HG03159 (cell line): Measurements from ENCODE around the gene HOXA9.

Experiments used
- ATAC-seq: cut with Tn5 transposase; IDR thresholded peaks from one replicate; pipeline ENCODE4 v1.9.1; 2021; ENCODE audit warnings: mild to moderate bottlenecking, moderate library complexity; ENCODE audit not compliant: unreplicated experiment

Gene HOXA9

DNA sequence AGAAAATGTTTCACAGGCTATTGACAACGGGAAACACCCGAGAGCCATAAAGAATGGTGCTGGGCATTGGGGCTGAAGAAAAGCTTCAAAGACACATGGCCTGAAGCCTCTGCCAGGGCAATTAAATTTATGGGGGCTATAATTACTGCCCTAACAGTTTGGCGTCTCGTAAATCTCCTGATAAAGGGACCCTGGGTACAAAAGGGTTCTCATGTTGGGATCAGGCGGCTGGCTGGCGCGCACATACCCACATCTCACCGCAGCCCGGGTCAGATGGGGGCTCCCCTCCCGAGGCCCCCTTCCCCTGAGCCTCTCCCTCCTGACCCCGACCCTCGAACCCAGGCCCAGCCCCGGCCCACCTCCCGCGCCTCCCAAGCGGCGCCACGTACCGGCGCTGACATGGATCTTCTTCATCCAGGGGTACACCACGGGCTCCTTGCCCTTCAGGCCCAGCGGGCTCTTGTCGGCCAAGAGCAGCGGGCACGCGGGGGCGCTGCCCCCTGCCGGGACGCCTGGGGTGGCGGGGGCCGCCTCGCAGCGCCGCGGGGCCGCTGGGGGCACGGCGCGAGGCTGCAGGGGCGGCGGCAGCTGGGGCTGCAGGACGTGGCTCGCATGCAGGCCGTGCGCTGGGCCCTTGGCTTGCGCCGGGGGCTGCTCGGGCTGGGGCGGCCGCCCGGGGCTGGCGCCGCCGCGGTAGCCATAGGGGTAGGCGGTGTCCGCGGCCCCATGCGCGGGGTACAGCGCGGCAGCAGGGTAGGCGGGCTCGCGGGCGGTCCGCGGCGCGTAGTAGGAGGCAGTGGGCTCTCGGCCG, 35.4 kb downstream of the HOXA9 start:
- no peak for ATAC-seq

DNA sequence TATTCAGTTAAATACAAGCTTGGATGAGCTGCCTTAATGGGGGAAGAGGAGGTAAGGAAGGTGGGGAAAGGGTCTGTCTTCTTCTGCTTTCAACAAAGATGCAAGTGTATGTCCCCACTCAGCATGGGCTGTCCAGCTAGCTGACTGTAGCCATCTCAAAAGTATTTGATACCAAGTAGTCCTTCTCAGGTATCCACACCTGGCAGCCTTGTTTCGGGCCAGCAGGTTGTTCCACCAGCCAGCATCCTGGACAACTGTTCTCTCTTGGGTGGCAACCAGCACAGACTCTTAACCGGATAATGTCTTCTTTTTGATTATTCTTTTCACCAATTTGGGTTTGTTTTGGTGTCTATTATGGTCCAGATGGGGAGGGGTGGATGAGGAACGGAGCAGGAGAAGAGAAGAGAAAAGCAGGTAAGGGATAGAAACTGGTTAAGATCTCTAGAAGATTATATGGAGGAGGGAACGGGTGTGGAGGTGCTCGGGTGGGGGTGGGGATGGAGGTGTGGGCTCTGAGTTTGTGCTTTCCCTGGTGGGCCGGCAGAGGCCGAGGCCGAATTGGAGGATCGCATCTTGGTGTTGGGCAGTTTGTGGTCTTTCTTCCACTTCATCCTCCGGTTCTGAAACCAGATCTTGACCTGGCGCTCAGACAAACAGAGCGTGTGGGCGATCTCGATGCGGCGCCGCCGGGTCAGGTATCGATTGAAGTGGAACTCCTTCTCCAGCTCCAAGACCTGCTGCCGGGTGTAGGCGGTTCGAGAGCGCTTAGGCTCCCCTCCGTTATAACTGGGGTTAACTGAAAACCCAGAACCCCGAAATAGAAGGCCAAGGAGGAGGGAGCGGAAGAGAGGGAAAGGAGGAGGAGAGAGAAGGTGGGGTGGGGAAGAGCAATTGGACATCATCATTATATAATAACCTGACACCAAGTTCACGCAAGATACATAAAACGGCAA, 36.3 kb downstream of the HOXA9 start:
- ATAC-seq: no peak

- no peak for ATAC-seq
Observed at GRCh38 chr7:27128034-27128433, 37.3 kb downstream of the HOXA9 start.

DNA sequence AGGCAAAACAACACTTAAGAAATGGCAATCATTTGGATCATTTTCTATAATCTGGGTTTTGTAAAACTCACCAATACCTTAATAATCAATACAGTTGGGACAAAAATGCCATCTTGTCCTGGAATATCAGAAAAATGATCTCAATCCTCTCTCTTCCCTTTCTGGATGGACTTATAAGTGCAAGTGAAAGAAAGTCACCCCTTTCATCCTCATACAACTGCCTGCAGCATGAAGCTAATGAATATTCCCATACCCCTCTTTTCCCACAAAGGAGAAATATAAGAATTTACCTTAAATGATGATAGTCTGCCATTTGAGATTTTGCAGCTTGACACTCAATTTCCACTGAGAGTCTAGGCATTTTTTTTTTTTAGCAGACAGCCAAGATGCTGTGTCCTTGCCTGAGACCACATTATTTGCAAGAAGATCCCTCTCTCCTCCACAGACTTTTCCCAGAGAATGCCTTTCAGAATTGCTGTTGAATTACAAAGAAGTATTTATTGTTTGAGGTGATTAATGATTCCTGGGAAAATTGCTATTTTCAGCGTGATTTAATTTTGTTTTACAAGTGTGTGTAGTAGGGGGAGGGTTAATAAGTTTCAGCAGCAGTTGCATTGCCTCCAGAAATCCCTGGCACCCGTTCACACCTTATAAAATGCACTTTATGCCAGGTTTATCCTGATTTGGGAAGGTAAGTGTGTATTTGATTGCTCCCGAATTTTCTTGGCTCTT, 38.6 kb downstream of the HOXA9 start:
- ATAC-seq: no peak

- ATAC-seq: no peak
Observed at GRCh38 chr7:27125986-27126394, 39.3 kb downstream of the HOXA9 start.

- no peak for ATAC-seq
Observed at GRCh38 chr7:27124902-27125689, 40.2 kb downstream of the HOXA9 start.

GRCh38 chr7:27124096-27124901, 41.0 kb downstream of the HOXA9 start:
- no peak for ATAC-seq

- no peak for ATAC-seq
Observed at GRCh38 chr7:27123477-27124053, 41.8 kb downstream of the HOXA9 start.

GRCh38 chr7:27123007-27123476, 42.3 kb downstream of the HOXA9 start:
- no peak for ATAC-seq

- ATAC-seq: no peak
Observed at GRCh38 chr7:27122077-27122910, 43.0 kb downstream of the HOXA9 start.

DNA sequence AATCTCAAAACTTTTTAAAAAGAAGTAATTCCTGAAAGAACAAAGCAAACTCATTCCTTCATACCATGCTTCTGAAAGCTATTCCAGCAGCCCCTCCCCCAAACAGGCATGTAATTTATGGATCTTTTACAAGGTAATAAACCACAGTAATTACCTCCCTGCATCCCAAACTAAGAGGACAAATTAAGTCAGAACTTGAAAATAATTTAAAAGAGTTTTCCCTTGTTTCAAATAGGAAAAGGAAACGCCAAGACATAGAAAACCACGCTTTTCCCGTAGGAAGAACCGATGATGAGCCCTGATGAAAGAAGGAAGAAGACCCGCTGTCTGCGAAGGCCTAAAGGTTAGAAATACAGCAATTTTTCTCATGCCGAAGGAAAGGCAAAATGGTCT, 43.7 kb downstream of the HOXA9 start:
- ATAC-seq: no peak

- ATAC-seq: no peak
Observed at GRCh38 chr7:27119412-27119911, 45.9 kb downstream of the HOXA9 start.

GRCh38 chr7:27118580-27118979, 46.8 kb downstream of the HOXA9 start:
- ATAC-seq: no peak

- ATAC-seq: no peak
Observed at GRCh38 chr7:27117887-27118491, 47.3 kb downstream of the HOXA9 start.

DNA sequence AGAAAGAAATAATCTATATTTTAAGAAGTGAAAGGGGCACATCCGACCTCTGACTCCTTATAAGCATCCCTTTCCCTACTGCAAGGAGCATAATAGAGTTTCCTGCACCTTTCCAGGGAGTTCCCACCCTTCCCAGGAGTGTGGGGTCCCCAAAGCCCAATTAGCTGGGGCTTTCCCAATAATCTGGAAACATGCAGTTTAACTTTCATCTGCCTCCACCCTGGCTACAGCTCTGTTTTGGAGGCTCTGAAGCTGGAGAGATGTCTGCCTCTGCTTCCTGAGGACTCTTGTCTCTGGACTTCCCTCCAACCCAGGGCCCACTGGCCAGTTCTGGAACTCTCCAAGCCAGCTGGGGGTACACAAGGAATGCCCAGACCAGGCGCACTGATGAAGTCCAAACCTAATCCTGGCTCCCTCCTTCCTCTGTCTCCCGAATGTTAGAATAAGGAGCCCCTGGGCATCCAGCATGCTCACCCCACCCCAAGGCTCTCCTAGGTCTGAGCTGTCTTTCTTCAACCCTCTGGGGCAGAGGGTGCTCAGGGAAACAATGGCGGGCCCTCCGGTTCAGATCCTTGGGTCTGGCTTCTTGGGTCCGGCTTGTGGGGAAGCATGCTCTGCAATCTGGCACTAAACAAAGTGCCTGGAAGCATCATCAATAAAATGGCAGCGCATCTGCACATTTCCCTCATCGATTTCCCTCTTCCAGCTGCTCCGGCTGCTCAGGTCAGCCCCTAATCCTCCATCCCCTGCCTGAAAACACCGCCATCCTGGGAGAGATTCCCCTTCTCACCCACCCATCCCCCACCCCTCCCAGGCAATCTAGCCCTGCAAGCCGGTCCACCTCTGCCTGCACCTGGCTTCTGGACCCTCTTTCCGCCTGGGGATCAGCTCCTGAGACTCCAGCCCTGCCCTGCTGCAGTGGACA, 48.1 kb downstream of the HOXA9 start:
- ATAC-seq: no peak
